Activated T-cell treated with anti-CD3 and anti-CD28 coated beads, Interleukin-2, amount 50 U/mL, for 4 hours (primary cell): ENCODE measurements around the gene PLEKHA7. TPM values are rescaled to one million over a fixed set of nuclear protein-coding genes. Genes with fewer than 3 reads are reported as not detected.

ENCODE experiments used
- ATAC-seq, 2 donors: fragments of 200-7000 bp; cut with Tn5 transposase; one replicate each; pipeline ENCODE4 v1.10.0; 2021
- DNase-seq: peaks from one replicate; pipeline ENCODE4 v3.0.0-alpha.2; 2020
- H3K27me3 Mint-ChIP-seq: one replicate; pipeline ENCODE4 v1.8.0; 2021; ENCODE audit warnings: low read depth, mixed read lengths
- H3K36me3 Mint-ChIP-seq: one replicate; pipeline ENCODE4 v1.8.0; 2022; ENCODE audit warnings: mixed read lengths; ENCODE audit not compliant: insufficient read depth
- H3K4me1 Mint-ChIP-seq: one replicate; pipeline ENCODE4 v1.8.0; 2021; ENCODE audit warnings: low read depth, mixed read lengths
- H3K4me3 Mint-ChIP-seq: one replicate; pipeline ENCODE4 v1.8.0; 2021; ENCODE audit warnings: mild to moderate bottlenecking, moderate library complexity, mixed read lengths
- H3K9me3 Mint-ChIP-seq: one replicate; pipeline ENCODE4 v1.8.0; 2021; ENCODE audit warnings: mixed read lengths
- total RNA-seq, 3 donors: library from RNA; stranded (reverse); gene quantifications; one replicate each; pipeline ENCODE4 v1.2.1, GENCODE V29; 2021

The PLEKHA7 gene
- total RNA-seq, 3 donors from 2014 or later = 2.7 to 3.4 (median 2.7) TPM

- Mint-ChIP-seq H3K27me3 (no peaks in the 10 kb centered on the region), H3K9me3 (no peaks in the 10 kb centered on the region), H3K4me3 (no peak overlapping the region), H3K4me1 (peaks cover 4% of the 10 kb centered on the region), H3K36me3 (no peaks in the 10 kb centered on the region)
- DNase-seq (no peak), ATAC-seq (no peak)
Measured at GRCh38 chr11:16800382-16800781, 213.8 kb downstream of the PLEKHA7 start.

GRCh38 chr11:16799890-16800289, 214.3 kb downstream of the PLEKHA7 start:
- no peaks in the 10 kb centered on the region for H3K27me3 Mint-ChIP-seq
- no peak for ATAC-seq
- no peak overlapping the region for H3K4me3 Mint-ChIP-seq
- H3K36me3 Mint-ChIP-seq = no peaks in the 10 kb centered on the region
- no peaks in the 10 kb centered on the region for H3K9me3 Mint-ChIP-seq
- H3K4me1 Mint-ChIP-seq = peaks cover 4% of the 10 kb centered on the region
- DNase-seq = no peak

- no peak overlapping the region for H3K4me3 Mint-ChIP-seq
- ATAC-seq = no peak
- no peaks in the 10 kb centered on the region for H3K9me3 Mint-ChIP-seq
- H3K27me3 Mint-ChIP-seq = no peaks in the 10 kb centered on the region
- no peak for DNase-seq
- H3K4me1 Mint-ChIP-seq = peaks cover 4% of the 10 kb centered on the region
- H3K36me3 Mint-ChIP-seq = no peaks in the 10 kb centered on the region
Measured at GRCh38 chr11:16799221-16799620, 215.0 kb downstream of the PLEKHA7 start.

- no peak for ATAC-seq
- H3K4me1 Mint-ChIP-seq = peaks cover 4% of the 10 kb centered on the region
- H3K27me3 Mint-ChIP-seq = no peaks in the 10 kb centered on the region
- no peaks in the 10 kb centered on the region for H3K9me3 Mint-ChIP-seq
- H3K36me3 Mint-ChIP-seq = no peaks in the 10 kb centered on the region
- H3K4me3 Mint-ChIP-seq = no peak overlapping the region
- DNase-seq = no peak
Measured at GRCh38 chr11:16797776-16798175, 216.4 kb downstream of the PLEKHA7 start.

GRCh38 chr11:16796311-16796710, 217.9 kb downstream of the PLEKHA7 start:
- H3K4me1 Mint-ChIP-seq = peaks cover 6% of the 10 kb centered on the region
- no peak overlapping the region for H3K4me3 Mint-ChIP-seq
- DNase-seq (no peak), ATAC-seq (no peak)
- H3K36me3 Mint-ChIP-seq = no peaks in the 10 kb centered on the region
- H3K27me3 Mint-ChIP-seq = no peaks in the 10 kb centered on the region
- no peaks in the 10 kb centered on the region for H3K9me3 Mint-ChIP-seq

GRCh38 chr11:16795146-16795545, 219.1 kb downstream of the PLEKHA7 start:
- H3K4me1 Mint-ChIP-seq = peaks cover 6% of the 10 kb centered on the region
- DNase-seq = no peak
- ATAC-seq = no peak
- no peaks in the 10 kb centered on the region for H3K36me3 Mint-ChIP-seq
- no peak overlapping the region for H3K4me3 Mint-ChIP-seq
- no peaks in the 10 kb centered on the region for H3K9me3 Mint-ChIP-seq
- H3K27me3 Mint-ChIP-seq = no peaks in the 10 kb centered on the region

- DNase-seq (no peak), ATAC-seq (no peak)
- peaks cover 6% of the 10 kb centered on the region for H3K4me1 Mint-ChIP-seq
- H3K4me3 Mint-ChIP-seq = no peak overlapping the region
- no peaks in the 10 kb centered on the region for H3K9me3 Mint-ChIP-seq
- no peaks in the 10 kb centered on the region for H3K27me3 Mint-ChIP-seq
- no peaks in the 10 kb centered on the region for H3K36me3 Mint-ChIP-seq
Measured at GRCh38 chr11:16794047-16794818, 220.0 kb downstream of the PLEKHA7 start.

GRCh38 chr11:16793511-16793910, 220.7 kb downstream of the PLEKHA7 start:
- DNase-seq = no peak
- H3K4me3 Mint-ChIP-seq = no peak overlapping the region

GRCh38 chr11:16793009-16793408, 221.2 kb downstream of the PLEKHA7 start:
- Mint-ChIP-seq H3K4me1 (peaks cover 2% of the 10 kb centered on the region), H3K9me3 (no peaks in the 10 kb centered on the region), H3K4me3 (no peak overlapping the region), H3K36me3 (no peaks in the 10 kb centered on the region), H3K27me3 (no peaks in the 10 kb centered on the region)
- ATAC-seq = no peak
- no peak for DNase-seq

More at GRCh38 chr11:16793511-16793910, 220.7 kb downstream of the PLEKHA7 start:
- no peaks in the 10 kb centered on the region for H3K27me3 Mint-ChIP-seq
- no peaks in the 10 kb centered on the region for H3K36me3 Mint-ChIP-seq
- ATAC-seq = no peak
- peaks cover 6% of the 10 kb centered on the region for H3K4me1 Mint-ChIP-seq
- no peaks in the 10 kb centered on the region for H3K9me3 Mint-ChIP-seq

- no peak for ATAC-seq
- Mint-ChIP-seq H3K36me3 (no peaks in the 10 kb centered on the region), H3K4me3 (no peak overlapping the region), H3K9me3 (no peaks in the 10 kb centered on the region), H3K4me1 (peaks cover 2% of the 10 kb centered on the region), H3K27me3 (no peaks in the 10 kb centered on the region)
- no peak for DNase-seq
Measured at GRCh38 chr11:16792426-16792825, 221.8 kb downstream of the PLEKHA7 start.

GRCh38 chr11:16791191-16791961, 222.8 kb downstream of the PLEKHA7 start:
- no peak for DNase-seq
- no peak for ATAC-seq
- Mint-ChIP-seq H3K9me3 (no peaks in the 10 kb centered on the region), H3K36me3 (no peaks in the 10 kb centered on the region), H3K27me3 (no peaks in the 10 kb centered on the region), H3K4me1 (peaks cover 2% of the 10 kb centered on the region), H3K4me3 (no peak overlapping the region)

GRCh38 chr11:16790486-16791190, 223.6 kb downstream of the PLEKHA7 start:
- no peak for DNase-seq
- no peaks in the 10 kb centered on the region for H3K36me3 Mint-ChIP-seq
- no peaks in the 10 kb centered on the region for H3K27me3 Mint-ChIP-seq
- H3K4me3 Mint-ChIP-seq = no peak overlapping the region
- no peak for ATAC-seq
- no peaks in the 10 kb centered on the region for H3K9me3 Mint-ChIP-seq
- H3K4me1 Mint-ChIP-seq = peaks cover 2% of the 10 kb centered on the region

- DNase-seq (no peak), ATAC-seq (no peak)
- H3K4me1 Mint-ChIP-seq = peaks cover 2% of the 10 kb centered on the region
- no peaks in the 10 kb centered on the region for H3K27me3 Mint-ChIP-seq
- no peaks in the 10 kb centered on the region for H3K9me3 Mint-ChIP-seq
- no peaks in the 10 kb centered on the region for H3K36me3 Mint-ChIP-seq
- H3K4me3 Mint-ChIP-seq = no peak overlapping the region
Measured at GRCh38 chr11:16789560-16790485, 224.4 kb downstream of the PLEKHA7 start.

GRCh38 chr11:16789063-16789420, 225.2 kb downstream of the PLEKHA7 start:
- peaks cover 2% of the 10 kb centered on the region for H3K4me1 Mint-ChIP-seq
- no peaks in the 10 kb centered on the region for H3K9me3 Mint-ChIP-seq
- no peak overlapping the region for H3K4me3 Mint-ChIP-seq
- no peaks in the 10 kb centered on the region for H3K27me3 Mint-ChIP-seq
- H3K36me3 Mint-ChIP-seq = no peaks in the 10 kb centered on the region
- ATAC-seq (no peak), DNase-seq (no peak)
